CD4-positive, alpha-beta T cell treated with Interleukin-12 subunit alpha and Interleukin-12 subunit beta, for 1 hour (primary cell): ENCODE measurements around the gene GAP43.
A peak's percentile ranks its signal among the peaks of the same experiment; 100 is the strongest.

Experiments used
- DNase-seq: peaks from one replicate; pipeline ENCODE4 v3.0.0-alpha.2; 2020

Gene GAP43

GRCh38 chr3:115663414-115663813, 40.1 kb downstream of the GAP43 start:
- DNase-seq: no peak

- DNase-seq: no peak
Observed at GRCh38 chr3:115666081-115666480, 42.8 kb downstream of the GAP43 start.

GRCh38 chr3:115666920-115667737, 43.8 kb downstream of the GAP43 start:
- DNase-seq: no peak

GRCh38 chr3:115667738-115668065, 44.4 kb downstream of the GAP43 start:
- no peak for DNase-seq

DNA sequence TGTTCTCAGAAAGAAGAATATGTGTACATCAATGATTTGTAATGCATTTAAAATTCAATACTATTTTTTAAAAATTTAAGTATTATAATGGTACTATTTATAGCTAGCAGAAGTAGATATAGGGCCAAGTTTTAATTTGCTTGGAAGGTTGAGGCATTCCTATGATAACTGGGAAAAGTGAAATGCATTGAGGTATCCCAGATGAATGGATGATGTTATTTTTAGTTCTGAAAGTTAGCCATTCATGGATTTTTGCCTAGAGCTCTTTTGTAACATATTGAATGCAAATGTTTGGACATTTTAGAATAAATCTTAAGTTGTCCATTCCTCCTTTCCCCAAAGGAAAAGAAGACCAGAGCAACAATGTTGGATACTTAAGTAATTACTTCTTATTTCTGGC, 47.6 kb downstream of the GAP43 start:
- DNase-seq: no peak

GRCh38 chr3:115671761-115672455, 48.6 kb downstream of the GAP43 start:
- no peak for DNase-seq

DNA sequence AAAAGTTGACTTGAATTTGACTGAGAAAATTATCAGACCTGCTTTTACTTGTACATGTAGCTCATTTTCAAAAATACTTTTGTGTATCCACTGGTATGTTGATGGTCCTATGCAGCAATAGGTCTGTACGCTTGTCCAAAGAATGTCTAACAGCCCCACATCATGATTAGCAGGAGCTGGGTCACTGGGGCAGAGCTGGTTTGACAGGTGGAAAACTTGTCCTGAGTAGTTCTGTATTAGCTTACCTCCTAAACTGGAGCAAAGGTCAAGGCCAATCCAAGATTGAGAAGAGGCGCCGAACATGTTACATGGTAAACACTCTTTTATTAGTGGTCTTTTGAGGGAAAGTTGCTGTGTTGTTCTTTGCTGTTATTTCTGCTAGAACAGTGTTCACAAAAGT, 50.6 kb downstream of the GAP43 start:
- DNase-seq: no peak

- no peak for DNase-seq
Observed at GRCh38 chr3:115676336-115676735, 53.0 kb downstream of the GAP43 start.

GRCh38 chr3:115680803-115681345, 57.6 kb downstream of the GAP43 start:
- no peak for DNase-seq

GRCh38 chr3:115681736-115682135, 58.4 kb downstream of the GAP43 start:
- no peak for DNase-seq

GRCh38 chr3:115683305-115683704, 60.0 kb downstream of the GAP43 start:
- DNase-seq: no peak

- DNase-seq: no peak
Observed at GRCh38 chr3:115683773-115684172, 60.5 kb downstream of the GAP43 start.

GRCh38 chr3:115685097-115685496, 61.8 kb downstream of the GAP43 start:
- no peak for DNase-seq

DNA sequence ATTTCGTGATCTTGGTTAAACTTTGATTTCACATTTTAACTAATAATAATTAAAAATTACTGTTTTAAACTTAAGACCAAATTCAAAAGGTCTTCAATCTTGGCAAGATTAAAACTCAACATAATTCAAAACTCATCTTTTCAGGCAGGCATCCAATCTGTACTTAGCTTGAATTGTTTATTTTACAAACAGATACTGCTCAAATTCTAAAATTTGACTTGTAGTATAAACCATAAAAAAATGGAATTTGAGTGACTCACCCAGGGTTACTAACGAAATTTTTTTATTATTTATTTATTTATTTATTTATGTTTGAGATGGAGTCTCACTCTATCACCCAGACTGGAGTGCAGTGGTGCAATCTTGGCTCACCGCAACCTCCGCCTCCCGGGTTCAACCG, 64.4 kb downstream of the GAP43 start:
- DNase-seq: no peak

- DNase-seq: no peak
Observed at GRCh38 chr3:115688418-115688817, 65.1 kb downstream of the GAP43 start.

- DNase-seq: no peak
Observed at GRCh38 chr3:115689928-115690327, 66.6 kb downstream of the GAP43 start.

GRCh38 chr3:115691964-115692363, 68.7 kb downstream of the GAP43 start:
- DNase-seq: no peak

GRCh38 chr3:115692887-115693524, 69.7 kb downstream of the GAP43 start:
- peak; percentile 68 for DNase-seq

GRCh38 chr3:115693868-115694267, 70.6 kb downstream of the GAP43 start:
- DNase-seq: no peak

DNA sequence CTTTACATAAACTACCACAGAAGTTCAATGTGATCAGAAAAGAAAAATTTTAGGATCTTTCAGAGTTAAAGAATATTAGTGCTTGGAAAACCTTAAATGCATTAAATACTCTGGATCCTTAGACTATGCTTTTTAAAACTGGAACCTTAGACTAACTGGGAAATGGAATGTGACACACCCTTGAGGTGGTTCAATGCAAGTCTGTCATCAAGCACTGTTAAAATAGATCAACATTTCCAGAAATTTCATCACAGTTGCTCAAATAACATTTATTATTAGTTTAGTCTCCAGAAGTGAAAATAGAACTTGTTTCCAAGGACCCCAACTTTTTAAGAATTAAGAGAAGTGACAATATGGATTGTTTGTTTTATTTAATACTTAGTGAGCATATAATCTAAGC, 71.8 kb downstream of the GAP43 start:
- DNase-seq: no peak

- DNase-seq: no peak
Observed at GRCh38 chr3:115697263-115698053, 74.1 kb downstream of the GAP43 start.

DNA sequence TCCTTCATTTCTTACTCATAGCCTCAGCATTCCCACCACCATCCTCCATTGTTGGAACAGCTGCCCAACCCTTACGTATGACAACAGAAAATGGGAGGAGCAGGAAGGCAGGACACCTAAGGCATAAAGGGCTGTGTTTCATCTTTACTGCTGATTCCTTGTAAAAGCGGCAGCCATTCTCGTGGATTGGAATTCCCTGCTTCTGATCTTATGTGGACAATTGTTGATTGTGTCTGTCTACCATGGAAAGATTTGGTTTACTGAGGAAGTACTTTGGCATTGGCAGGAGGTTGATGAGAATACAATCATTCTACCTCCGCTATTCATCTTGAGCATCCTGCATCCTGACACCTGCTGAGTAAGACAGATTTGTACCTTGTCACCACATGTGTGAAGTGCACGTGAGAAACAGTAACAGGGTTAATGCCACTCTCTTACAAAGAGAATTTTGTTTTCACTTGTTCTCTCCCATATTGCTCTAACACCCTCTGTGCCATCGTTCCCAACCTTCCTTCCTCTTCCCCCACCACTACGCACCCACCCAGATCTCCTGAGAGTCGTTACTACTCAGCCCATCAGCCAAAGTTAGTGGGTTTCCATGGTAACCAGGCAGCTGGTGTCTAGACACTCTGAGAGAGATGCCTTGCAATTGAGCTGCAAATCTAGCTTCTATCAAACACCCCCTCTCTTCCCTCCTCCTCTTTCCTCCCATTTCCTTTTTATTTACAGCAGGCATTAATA, 75.7 kb downstream of the GAP43 start:
- DNase-seq: no peak
